GM20431 (cell line): ENCODE measurements around the gene MIAT.
"Not testable (repeated sequence)": the region's sequence is repeated elsewhere in the genome, so short reads cannot be mapped to it uniquely, and the experiment has no call there.

Experiments
- in situ Hi-C: fragments of 300-500 bp; cut with MseI, MboI; formaldehyde crosslinking; loops from one replicate; pipeline ENCODE4 v1.15.0; 2020; ENCODE audit warnings: low sequenced_read_pairs; ENCODE audit not compliant: unreplicated experiment

MIAT gene

DNA sequence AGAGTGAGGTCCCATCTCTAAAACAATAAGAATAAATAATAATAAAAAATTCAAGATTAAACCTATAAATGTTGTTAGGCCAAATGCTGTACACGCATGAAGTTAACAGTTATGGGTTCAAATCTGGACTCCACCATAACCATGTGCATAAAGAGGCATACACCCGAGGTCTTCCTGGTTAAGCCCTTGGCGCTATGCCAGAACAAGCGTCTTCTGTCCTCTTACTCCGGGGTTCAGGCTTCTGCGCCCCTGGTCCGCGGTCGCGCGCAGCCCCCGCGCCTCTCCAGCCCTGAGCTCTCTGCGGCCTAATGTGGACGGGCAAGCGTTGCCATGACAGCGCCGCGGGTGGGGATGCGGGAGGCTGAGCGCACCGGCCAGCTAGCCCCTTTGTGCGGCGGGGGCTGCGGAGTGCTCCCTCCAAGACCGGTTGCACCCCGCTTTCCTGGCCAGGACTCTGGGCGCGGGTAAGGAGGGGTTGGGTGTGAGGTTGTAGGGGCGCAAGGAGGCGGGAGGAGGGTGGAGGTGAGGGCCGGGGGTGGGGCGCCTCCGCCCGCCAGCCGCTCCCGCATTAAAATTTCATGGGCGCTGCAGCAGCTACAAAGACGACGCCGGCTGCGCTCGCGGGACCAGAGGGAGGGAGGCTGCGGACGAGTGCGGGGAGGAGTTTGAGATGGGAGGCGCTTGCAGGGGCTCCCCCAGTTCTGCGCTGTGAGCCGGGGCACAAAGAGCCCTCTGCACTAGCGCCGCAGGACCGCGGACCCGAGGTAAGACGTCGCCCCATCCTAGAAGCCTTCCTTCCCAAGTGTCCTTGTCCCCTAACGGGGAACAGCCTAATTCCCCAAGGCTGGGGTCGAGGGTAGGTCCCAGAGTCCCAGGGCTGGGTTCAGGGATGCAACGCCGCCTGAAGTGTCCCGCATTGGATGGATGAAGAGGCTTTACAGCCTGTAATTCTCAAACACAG, at the start of gene MIAT:
Gene MIAT (plus strand): TSS at position 698 of the 961 bp plus-strand sequence.
- in situ Hi-C loops, result no loop called here

DNA sequence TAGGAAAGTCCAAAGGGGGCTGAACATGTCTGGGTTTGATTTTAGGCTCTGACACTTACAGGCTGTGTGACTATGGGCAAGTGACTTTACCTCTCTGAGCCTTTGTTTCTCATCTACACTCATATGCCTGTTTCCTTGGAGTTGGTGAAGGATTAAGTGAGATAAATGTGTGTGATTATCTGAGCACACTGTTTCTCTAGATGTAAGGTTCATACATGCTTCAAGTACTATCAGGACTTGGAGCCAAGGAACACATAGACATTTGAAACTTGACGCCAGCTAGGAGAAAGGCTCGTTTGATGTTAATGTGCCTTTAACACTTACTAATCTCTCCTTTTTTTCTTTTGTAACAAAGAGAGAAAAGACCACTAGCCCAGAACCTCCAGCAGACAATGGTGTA, 49.3 kb upstream of the MIAT start:
- in situ Hi-C loops, result no loop called here

DNA sequence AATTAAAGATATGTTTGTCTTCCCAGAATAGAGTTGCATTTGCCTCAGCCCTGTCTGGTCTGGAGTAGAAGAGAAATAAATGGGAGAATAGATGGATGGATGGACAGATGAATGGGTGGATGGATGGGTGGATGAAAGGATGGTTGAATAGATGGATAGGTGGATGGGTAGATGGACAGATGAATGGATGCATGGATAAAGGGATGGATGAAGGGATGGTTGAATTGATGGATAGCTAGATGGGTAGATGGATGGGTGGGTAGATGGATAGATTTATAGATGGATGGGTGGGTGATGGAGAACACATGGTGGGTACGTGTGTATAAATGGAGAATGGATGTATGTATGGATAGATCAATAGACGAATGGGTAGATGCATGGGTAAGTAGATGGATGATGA, 48.1 kb upstream of the MIAT start:
- in situ Hi-C loops, result no loop called here

DNA sequence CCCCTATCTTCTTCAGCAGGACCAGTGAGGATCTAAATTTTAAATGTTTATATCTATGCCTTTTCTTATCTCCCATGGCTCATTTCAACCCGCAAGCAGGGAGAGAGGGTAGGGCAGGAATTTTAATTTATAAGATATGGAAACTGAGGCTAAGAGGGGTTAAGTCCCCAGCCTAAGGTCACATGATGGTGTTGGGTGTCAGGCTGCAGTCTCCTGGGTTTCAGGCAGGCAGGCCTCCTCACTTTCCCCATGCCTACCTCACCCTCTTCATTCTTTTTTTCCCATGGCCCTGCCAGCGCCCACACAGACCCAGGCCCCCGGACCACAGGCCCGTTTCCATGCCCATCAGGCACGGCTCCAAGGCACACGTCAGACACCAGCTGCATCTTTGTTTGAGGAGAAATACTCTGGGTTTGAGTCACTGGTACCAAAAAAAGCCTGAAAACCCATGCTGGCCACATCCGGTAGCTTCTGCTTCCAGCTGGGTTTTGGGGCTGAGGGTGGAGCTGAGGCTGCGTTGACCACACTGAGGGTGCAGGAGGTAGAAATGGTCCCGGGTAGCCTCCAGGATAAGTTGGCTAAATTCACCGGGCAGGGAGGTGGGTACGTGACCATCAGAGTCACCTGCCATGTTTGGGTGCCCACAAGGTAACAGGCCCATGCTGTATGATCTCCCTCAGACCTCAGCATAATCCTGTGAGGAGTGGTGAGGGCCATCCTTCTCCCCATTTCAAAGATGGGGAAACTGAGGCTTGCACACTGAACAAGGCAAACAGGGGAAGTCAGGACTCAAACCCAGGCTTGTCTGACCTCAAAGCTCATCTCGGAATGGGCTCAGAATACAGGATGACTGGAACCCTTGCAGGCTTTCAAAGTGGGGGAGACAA, 47.1 kb upstream of the MIAT start:
- in situ Hi-C loops, result no loop called here

DNA sequence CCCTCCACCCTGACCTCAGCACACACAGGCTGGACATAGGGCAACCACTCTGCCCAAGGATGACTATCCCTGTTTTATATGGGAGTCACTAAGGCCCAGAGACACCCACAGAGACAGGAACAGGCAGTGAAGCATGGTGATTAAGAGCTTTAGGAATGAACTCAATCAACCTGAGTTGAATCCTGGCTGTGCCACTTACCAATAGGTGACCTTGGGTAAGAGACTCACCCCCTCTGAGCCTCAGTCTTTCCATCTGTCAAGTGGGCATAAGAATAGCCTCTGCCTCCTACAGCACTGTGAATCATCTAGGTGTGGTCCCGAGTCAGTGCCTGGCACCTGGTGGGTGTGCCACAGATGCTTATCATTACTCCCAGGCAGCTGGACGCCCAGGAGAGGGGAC, 46.4 kb upstream of the MIAT start:
- in situ Hi-C loops, result no loop called here

DNA sequence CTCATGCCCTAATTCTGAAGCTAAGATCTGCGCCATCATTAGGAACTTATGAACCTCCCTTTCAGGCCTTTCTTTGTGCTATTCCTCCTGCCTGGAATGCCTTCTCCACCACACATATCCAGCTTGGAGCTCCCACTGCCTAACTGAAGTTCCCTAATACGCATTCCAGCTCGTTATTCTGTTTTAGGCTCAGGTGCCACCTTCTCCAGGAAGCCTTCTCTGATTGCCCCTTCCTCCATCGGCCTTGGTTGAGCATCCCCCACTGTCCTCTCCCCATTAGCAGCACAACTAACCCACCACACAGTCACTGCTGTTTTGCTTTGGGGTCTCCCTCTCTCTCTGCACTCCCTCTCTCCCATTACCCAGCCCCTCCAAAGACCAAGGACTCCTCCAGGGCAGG, 44.7 kb upstream of the MIAT start:
- in situ Hi-C loops, result no loop called here

DNA sequence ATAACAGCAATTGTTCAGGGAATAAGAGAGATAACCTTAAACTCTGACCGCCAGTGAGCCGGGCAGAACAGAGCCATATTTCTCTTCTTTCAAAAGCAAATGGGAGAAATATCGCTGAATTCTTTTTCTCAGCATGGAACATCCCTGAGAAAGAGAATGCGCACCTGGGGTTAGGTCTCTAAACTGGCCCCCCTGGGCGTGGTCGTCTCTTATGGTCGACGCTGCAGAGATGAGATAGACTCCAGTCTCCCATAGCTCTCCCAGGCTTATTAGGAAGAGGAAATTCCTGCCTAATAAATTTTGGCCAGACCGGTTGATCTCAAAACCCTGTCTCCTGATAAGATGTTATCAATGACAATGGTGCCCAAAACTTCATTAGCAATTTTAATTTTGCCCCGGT, 43.6 kb upstream of the MIAT start:
- in situ Hi-C loops, result not testable (repeated sequence)

DNA sequence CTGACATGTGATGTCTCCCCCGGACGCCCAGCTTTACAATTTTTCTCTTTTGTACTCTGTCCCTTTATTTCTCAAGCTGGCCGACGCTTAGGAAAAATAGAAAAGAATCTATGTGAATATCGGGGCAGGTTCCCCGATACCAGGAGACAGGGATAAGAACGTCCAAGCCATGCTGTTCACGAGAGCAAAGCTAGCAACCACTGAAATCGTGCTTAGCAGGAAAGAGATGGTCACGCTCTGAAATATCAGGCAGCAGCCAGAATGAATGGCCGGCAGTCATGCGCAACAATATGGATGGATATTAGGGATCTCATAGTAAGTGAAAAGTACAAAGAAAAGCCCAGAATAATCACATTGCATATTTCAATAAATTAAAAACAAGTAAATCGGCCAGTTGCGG, 43.1 kb upstream of the MIAT start:
- in situ Hi-C loops, result no loop called here

DNA sequence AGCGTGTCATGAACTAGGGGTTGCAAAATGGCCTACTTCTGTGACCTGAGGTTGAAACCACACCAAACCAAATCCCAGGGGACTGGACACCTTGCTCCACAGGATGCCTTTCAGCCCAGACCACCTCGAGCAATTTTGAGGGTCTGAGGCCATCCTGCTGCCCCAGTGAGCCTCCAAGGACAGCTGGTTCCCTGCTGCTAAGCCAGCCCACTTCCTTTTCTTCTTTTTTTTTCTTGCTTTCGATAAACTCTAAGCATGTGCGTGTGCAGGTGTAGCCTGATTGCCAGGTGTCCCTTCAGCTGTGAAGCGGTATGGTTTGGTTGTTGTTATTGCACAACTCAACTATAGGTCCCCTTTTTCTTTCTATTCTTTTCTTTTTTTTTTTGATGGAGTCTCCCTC, 42.2 kb upstream of the MIAT start:
- in situ Hi-C loops, result no loop called here

DNA sequence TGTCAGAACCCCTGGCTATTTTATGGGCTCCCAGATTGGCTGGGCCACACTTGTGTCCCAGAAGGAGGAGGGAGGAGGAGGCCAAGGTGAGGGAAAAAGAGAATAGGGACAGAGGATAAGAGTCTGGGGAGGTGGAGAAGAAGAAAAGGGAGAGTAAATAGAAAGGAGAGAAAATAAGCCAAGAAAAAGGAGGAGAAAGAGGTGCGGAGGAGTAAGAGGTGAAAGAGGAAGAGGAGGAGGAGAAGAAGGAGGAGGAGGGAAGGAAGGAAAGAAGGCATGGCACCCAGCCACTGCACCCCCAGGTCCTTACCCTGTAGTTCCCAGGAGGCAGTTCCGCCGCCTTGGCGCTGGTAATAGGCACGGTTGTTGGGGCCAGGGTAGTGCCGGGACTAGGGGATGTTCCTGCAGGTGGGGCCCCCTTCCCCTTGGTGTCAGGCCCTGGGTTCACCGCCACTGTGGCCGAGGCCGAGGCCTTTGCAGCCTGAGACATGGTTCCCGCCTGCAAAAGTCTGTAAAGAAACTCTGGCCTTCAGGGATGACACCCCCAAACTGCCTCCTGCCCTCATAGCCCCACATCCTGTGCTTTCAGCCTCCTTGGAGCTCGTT, 41.5 kb upstream of the MIAT start:
- in situ Hi-C loops, result no loop called here

DNA sequence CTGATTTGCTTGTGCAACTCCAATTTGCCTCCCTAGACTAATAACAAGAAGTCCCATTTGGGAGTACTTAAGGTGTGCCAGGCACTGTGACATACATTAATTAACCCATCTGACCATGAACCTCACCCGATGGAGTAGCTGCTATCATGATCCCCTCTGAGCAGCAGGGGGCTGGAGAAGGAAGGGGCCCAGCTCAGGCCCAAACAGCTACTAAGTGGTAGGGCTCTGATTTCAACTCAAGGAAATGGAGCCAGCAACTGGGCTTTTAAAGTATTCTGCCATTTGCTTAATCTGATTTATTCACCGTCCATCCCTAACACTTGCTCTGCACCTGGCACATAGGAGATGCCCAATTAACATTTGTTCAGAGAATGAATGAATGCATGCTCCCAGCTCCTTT, 40.7 kb upstream of the MIAT start:
- in situ Hi-C loops, result no loop called here

DNA sequence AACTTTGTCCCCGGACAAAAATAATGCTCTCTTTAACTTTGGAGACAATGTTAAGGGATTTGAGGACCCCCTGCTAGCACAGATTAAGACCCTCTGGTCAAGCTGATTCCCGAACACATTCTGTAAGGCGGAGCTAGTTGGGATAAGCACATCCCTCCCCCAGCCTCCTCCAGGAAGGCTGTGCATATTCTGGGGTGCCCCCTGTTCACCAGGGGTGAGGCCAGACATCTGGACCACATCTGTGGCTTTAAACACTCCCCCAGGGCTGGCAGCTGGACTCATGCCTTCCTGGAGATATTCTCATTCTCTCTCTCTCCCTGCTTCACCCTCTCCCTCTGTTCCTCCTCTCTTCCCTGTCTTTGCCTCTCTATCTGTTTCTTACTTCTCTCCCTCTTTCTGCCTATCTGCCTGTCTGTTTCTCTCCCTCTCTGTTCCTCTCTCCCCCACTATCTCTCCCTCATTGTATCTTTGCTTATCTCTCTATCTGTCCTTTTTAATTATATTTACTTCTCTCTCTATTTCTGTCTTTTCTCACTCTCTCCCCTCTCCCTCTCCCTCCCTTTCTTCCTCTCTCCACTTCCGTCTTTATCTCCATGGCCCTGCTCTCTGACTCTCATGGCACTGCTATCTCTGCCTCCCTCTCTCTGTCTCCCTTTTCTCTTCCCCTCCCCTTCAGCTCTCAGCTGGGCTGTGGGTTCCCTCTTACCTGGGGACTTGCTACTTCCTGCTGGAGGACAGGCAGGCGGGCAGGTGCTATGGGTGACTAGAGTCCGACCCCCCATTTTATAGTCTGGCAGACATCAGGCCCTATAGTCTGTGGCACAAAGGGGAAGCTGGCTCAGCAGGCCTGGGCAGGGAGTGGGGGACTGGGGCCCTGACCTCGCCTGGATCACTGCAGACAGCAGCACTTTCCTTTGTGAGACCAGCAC, 39.9 kb upstream of the MIAT start, which contains the start of gene CRYBB1:
Gene CRYBB1 (minus strand): TSS at position 757 of the 929 bp plus-strand sequence. CDS start 1,708 bp downstream, outside the sequence.
- in situ Hi-C loops, result no loop called here

DNA sequence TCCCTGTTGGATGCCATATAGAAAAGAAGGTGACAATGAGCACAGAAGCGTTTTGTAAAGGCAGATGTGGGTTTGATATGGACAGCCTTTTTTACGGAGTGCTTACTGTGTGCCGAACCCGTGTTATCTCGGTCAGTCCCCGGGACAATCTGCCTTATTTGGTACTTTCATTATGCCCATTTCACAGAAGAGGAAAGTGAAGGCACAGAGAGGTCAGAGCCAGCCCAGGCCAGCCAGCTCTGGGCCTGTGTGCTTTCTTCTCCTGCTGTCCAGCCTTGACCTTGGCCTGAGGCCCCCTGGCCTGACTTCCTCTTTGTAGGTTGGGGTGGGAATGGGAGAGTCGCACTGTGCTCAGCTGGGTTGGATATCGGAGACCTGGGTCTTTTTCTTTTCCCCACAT, 38.9 kb upstream of the MIAT start:
- in situ Hi-C loops, result no loop called here

DNA sequence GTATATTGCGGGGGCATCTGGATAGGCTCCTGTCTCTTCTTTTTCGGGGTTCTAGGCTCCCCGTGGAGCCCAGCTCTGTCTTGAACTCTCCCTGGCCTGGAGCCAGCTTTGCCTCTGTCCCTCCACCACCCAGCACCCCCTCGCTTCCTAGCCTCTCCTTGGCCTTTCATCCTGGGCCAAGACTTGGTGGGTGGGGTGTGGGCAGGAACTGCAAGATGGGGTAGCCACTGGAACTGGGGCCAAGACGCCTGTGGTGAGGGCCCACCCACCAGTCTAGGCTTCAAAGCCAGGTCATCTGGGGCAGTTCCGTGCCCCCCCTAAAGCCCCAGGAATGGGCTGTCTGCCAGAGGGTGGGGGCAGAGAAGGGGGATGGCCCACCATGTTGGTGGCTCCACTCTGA, 37.9 kb upstream of the MIAT start:
- in situ Hi-C loops, result no loop called here

DNA sequence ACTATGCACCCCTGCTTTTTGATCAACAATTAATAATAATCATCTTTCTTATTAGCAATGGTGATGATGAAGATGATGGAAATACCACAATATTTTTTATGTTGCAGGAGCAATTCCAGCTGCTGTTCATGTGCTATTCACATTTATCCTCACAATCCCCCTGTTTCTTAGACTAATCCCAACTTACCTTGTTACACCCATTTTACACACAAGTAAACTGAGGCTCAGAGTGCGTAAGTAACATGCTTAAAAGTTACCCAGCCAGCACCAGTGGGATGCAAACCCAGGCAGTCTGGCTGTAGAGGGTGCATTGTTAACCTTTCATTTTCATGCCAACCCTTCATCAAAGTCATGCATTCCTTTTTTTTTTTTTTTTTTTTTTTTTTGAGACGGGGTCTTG, 37.2 kb upstream of the MIAT start:
- in situ Hi-C loops, result no loop called here

DNA sequence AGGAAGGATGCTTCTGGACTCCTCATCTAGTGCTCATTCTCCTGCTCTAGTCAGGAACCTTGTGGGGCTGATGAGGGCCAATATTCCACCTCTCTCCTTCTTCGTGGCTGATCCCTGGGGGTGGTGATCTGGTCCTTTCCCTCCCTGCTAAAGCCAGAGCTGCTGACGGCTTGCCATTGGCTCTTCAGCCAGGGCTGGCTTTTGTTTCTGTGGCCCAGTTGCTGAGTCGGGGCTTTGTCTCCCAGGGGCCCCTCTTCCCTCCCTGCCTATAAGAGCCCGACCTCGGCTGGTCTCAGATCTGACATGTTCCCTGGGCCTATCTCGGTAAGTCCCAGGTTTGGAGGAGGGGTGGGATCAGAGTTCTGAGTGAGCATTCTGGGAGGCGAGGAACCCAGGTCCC, 35.7 kb upstream of the MIAT start, which contains the start of gene CRYBA4:
Gene CRYBA4 (plus strand): TSS at position 301 of the 400 bp plus-strand sequence. CDS start 634 bp downstream, outside the sequence.
- in situ Hi-C loops, result no loop called here

DNA sequence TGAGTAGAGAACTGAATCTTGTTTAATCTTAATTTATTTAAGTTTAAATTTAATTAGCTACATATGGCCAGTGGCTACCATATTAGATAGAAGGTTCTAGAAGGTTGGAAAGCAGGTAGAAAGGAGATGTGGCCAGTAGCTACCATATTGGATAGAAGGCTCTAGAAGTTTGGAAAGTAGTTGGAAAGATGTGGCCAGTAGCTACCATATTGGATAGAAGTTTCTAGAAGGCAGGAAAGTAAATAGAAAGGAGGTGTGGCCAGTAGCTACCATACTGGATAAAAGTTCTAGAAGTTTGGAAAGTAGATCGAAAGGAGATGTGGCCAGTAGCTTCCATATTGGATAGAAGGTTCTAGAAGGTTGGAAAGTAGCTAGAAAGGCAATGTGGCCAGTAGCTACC, 33.4 kb upstream of the MIAT start:
- in situ Hi-C loops, result no loop called here

DNA sequence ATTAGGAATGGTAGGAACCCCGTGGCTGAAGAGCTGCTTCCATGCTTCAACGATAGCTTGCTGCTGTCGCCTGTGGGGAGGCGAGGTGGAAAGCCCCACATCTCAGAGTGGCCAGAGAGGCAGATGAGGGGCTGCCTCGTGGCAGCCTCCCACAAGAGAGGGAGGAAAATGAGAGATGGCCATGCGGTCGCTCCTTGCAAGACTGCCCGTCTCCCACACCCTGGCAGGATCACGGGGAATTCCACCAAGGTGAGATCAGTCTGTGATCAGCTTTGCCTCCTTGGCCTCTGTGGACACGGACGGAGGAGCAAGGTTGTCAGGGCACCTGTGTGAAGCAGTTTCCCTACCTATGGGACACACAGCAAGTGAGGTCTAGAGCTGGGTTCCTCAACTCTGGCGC, 32.6 kb upstream of the MIAT start:
- in situ Hi-C loops, result no loop called here

DNA sequence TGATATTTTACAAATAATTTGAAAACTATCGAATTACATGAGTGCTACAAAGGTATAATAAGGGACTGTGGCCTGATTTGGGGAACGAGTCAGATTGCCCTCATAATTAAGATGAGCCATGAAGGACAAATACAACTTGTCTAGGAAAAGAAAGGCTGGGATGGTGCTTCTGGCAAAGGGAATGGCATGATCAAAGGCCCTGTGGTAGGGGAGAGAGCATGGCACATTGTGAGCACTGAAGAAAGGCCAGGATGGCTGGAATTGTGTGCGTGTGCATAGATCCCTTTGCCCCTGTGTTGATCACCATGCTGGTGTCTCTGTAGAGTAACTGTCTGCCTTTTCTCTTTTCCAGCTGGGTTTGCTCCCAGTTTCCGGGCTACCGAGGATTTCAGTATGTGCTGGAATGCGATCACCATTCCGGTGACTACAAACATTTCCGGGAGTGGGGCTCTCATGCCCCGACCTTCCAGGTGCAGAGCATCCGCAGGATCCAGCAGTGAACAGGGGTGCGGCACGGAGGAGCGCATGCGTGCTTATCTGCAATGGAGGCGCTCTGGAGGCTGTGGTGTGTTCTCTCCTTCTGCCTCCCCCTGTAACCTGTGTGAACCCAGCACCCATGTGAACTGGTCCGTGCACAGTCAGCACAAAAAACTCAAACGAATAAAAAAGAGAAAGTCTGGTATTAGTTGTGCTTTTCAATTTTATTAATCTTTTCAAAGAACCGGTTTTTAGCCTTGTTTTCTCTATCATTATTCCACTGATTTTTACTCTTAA, 27.2 kb upstream of the MIAT start:
- in situ Hi-C loops, result no loop called here
